ENCODE measurements around the gene TOR1AIP1.
A peak's percentile ranks its signal among the peaks of the same experiment; 100 is the strongest.

- TF ChIP-seq, protein P1, sequence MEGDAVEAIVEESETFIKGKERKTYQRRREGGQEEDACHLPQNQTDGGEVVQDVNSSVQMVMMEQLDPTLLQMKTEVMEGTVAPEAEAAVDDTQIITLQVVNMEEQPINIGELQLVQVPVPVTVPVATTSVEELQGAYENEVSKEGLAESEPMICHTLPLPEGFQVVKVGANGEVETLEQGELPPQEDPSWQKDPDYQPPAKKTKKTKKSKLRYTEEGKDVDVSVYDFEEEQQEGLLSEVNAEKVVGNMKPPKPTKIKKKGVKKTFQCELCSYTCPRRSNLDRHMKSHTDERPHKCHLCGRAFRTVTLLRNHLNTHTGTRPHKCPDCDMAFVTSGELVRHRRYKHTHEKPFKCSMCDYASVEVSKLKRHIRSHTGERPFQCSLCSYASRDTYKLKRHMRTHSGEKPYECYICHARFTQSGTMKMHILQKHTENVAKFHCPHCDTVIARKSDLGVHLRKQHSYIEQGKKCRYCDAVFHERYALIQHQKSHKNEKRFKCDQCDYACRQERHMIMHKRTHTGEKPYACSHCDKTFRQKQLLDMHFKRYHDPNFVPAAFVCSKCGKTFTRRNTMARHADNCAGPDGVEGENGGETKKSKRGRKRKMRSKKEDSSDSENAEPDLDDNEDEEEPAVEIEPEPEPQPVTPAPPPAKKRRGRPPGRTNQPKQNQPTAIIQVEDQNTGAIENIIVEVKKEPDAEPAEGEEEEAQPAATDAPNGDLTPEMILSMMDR (IDR thresholded peaks at IDR 0.05): 0 out of 2 replicates have a peak, but pooled peaks have one; percentile 10
- TF ChIP-seq ZFX (IDR thresholded peaks at IDR 0.05; ENCODE audit: borderline replicate concordance): no peak
Observed at GRCh38 chr1:179954493-179955286, 72.6 kb downstream of the TOR1AIP1 start, which contains the start of gene CEP350.

Data from 22Rv1 (cell line).